Stromal cell of bone marrow (primary cell): ENCODE results near the gene AQP1.

Experiments used
- DNase-seq: peaks from one replicate; pipeline ENCODE4 v3.0.0-alpha.2; 2012; ENCODE audit warnings: low read depth

Gene AQP1

GRCh38 chr7:30921540-30922401, 10.1 kb downstream of the AQP1 start:
- DNase-seq = no peak

GRCh38 chr7:30922596-30922995, 10.9 kb downstream of the AQP1 start:
- no peak for DNase-seq

GRCh38 chr7:30923009-30923773, 11.5 kb downstream of the AQP1 start:
- DNase-seq = no peak

DNA sequence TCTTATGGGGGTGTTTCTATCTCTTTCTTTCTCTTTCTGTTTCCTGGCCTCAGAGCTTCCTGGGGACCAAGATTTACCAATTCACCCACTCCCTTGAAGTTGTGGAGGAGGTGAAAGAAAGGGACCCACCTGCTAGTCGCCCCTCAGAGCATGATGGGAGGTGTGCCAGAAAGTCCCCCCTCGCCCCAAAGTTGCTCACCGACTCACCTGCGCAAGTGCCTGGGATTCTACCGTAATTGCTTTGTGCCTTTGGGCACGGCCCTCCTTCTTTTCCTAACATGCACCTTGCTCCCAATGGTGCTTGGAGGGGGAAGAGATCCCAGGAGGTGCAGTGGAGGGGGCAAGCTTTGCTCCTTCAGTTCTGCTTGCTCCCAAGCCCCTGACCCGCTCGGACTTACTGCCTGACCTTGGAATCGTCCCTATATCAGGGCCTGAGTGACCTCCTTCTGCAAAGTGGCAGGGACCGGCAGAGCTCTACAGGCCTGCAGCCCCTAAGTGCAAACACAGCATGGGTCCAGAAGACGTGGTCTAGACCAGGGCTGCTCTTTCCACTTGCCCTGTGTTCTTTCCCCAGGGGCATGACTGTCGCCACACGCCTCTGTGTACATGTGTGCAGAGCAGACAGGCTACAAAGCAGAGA, 12.2 kb downstream of the AQP1 start:
- DNase-seq = no peak

GRCh38 chr7:30924624-30925023, 13.0 kb downstream of the AQP1 start:
- no peak for DNase-seq

GRCh38 chr7:30925117-30925516, 13.5 kb downstream of the AQP1 start:
- no peak for DNase-seq

DNA sequence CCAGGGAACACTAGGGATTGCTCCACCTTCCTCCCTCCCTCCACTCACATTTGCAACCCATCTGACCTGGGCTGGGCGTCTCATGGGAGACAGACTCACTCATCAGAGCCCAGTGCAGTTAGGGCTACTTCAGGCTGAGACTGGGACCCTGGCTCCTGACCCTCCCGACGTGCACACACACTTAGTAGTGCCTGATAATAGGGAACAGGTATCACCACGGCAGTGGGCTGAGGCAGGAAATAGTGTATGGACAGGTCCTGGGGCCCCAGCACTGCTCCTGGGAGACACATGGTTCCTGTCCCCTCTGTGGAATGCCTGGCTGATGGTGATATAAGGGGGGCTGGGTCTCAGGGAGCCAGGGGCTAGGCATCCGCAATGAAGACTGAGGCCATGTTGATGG, 14.3 kb downstream of the AQP1 start:
- no peak for DNase-seq

DNA sequence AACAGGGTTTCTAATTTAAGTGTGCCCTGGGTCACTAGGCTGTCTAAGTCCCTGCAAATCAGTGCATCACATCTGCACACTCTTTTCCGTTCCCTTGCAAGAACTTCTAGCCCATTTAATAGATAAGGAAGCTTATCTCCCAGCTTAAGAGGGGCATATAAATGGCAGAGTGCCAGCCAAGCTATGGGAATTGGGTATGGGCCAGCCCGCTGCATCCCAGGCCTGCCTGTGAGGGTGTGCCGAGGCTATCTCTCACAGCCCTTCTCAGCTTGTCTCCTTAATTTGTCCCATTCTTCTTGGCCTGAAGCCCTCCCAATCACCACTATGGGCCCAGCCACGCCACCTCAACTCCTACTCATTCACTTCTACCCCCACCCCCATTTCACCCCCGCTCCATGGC, 14.7 kb downstream of the AQP1 start:
- no peak for DNase-seq

DNA sequence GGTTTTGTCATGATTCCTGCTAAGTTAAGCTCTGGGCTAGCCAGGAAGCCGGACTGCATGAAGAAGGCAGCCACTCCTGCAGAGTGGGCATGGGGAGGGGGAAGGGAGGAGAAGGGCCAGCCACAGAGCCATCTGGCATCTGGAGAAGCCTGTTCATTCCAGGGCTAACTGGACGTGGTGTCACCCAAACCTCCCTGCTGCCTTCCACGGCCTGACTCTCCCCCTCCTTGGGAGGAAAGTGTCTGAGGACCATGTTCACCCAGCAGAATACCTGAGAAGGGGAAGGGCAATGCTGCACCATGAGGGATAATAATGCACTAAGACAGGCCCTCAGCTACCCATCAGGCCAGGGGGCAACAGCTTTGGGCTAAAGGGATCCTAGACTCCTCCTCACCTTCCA, 15.4 kb downstream of the AQP1 start:
- DNase-seq = no peak

- no peak for DNase-seq
Observed at GRCh38 chr7:30927559-30927958, 15.9 kb downstream of the AQP1 start.

DNA sequence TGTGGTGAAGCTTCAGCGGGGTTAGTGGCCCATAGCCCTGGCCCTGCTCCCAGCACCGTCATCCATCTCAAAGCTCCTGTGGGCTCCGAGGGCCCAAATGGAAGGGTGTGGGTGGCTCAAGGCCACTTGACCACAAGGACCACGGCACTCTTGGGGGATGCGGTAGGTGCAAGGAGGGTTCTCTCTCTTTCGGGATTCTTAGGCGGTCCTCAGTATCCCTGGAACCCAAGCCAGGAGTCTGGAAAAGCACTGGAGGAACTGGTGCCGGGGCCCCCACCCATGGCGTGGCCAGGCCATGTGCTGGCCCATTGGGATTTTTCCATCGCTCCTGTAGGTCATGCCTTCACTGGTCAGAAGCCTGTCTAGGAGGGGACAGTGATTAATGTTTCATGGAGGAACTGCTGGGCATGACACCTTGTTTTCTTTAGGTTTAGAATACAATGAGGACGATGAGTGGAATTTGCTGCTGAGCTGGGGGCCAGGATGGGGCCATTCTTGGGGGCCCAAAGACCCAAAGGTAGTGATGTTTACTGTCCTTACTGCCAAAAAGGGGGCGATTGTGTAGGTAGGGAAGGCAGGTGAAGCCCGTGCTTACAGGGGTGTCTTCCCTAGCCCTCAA, 16.7 kb downstream of the AQP1 start:
- DNase-seq = no peak

- DNase-seq = no peak
Observed at GRCh38 chr7:30929686-30930085, 18.0 kb downstream of the AQP1 start.

GRCh38 chr7:30930621-30931020, 19.0 kb downstream of the AQP1 start:
- no peak for DNase-seq

DNA sequence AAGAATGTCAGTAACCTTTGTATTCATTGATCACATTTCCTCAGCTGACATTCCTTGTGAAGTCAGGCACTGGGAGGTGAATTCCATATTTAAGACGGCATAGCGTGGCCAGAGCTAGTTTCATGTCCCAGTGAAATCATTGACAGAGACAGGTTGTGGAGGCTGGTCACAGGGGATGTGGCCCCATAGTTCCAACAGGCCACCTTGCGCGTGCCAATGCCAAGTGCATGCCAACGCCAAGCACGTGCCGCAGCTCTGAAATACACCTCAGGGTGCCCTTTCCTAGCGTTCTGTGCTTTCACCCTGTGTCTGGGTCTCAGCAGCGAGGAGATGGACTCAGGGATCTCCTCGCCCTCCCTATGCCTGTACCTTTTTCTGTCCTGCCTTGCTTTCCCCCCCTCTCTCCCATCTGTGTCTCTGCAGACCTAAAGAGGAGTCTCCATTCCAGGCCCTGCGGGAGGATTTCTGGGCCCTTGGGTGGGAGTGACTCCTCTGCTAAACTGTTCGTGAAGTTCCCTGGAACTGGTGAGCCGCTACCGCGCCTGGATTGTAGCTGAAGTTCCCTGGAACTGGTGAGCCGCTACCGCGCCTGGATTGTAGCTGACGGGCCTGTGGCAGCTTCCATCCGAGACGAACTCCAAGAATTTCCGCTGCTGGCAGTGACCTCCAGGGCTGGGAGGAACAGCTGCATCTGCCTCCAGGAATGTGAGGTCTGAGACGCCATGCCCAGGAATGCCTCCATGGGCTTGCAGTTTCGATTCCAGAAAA, 19.7 kb downstream of the AQP1 start:
- no peak for DNase-seq

DNA sequence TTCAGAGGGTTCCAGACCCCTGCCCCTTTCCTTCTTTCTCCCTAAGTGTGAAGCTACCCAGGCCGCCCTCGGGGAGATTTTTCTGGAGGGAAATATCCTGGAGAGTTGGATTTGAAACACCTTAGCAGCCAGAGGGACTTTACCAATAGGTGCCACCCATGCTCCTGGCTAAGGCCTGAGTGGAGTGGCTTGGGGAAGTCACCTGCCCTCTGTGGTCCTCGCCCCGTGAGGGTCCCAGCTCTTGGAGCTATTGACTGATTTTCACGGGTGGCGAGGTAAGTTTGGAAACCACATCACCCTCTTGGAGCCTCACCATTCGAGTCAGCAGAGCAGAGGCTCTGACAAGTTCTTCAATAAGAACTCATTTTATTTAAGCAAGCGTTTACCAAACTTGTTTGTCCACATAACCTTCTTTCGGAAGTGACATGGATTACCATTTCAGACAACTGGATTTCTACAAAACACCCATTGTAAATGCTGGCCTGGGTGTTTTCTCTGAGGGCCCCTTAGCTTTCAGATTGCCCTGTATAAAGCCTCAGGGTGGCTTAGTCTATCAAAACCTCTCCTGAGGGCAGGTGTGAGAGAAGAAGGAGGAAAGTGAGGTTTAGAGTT, 20.4 kb downstream of the AQP1 start:
- DNase-seq = no peak

DNA sequence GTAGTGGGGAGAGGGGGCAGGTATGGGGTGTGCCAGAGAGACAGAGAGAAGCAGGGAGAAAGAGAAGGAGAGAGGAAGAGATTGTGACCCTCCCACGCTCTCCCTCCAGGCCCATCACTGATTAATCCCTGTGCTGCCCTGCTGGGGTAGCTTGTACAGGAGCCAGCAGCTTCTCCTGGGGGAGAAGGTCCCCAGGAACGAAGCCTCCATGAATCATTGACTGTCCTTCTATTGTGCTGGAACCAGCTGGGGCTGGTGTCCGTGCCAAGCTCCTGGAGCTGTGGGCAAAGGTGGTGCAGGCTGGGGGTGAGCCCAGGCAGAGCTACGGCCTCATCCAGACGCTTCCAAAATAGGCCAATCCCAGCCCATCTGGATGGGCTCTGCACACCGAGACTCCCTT, 20.9 kb downstream of the AQP1 start:
- DNase-seq = no peak

DNA sequence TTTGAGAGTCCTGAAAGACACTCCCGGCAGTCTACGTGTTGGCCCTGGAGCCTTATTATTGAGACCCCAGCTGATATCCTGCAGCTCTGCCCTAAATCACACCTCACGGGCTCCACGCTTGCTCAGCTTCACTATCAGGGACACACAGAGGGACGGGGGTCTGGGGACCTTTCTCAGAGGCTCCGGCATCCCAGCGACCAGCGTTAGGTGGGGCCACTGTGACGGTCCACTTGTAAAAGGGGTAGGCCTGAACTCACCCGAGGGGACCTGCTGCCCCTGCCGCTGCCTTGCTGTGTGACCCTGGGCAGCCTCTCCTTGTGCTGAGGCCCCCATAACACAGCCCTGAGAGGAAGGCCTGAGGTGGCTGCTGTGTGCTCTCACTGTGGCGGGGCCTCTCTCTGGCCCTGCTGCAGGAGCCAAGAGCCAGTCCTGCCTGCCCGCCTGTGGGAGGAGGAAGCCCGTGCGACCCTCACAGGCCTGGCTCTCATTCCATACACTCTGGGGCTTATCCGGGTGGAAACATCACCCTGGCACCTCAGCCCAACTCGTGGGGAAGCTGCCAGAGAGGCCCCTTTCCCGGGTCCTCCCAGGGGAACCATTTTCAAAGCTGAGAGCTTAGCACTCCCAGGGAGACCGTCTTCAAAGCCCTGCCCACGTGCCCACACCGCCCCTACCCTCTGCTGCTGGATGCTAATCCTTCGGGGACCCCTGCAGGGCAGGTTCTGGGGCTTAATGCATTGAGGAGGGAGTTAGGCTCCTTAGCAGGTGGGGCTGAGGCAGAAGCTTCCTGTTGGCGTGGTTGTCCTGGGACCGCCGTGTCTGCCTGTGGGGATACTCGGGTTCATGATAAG, 21.7 kb downstream of the AQP1 start:
- DNase-seq = no peak

DNA sequence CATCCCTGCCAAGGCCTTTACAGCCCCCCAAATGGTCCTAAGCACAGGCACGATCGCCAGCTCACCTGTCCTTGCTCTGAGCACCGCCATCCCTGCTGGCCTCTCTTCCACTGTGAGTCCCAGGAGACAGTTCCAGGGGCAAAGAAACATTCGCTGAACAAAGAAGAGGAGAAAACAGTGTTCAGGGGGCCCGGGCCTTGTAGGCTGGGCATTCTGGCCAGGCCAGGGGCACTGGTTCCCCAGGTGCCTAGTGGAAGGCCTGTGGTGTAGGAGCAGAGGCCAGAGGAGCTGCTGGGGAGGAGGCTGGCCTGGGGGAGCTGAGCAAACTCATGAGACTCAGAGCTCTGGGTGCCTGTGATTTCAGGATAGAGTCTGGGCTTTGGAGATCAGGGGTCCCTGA, 22.6 kb downstream of the AQP1 start:
- DNase-seq = no peak

GRCh38 chr7:30934732-30935568, 23.3 kb downstream of the AQP1 start:
- DNase-seq = no peak

GRCh38 chr7:30935569-30935877, 23.9 kb downstream of the AQP1 start:
- DNase-seq = no peak
